A549 (cell line): ENCODE results near the gene ROR1.

Experiments
- HEYL ChIP-seq: fragments of 250-450 bp; sonication (Bioruptor Pico); IDR thresholded peaks from 2 replicates; pipeline ENCODE4 v1.8.0; 2021; ENCODE audit warnings: mild to moderate bottlenecking, moderate library complexity
- KDM1A ChIP-seq: fragments of 200-600 bp; sonication (generic); IDR thresholded peaks from 2 replicates; pipeline ENCODE4 v1.6.1; 2016; ENCODE audit warnings: low read depth, mild to moderate bottlenecking
- POLR2A ChIP-seq: IDR thresholded peaks from 2 replicates; pipeline ENCODE4 v1.6.1; 2012; ENCODE audit warnings: mild to moderate bottlenecking, low read length
- SMC3 ChIP-seq: fragments of >200 bp; sonication (Bioruptor Twin); formaldehyde crosslinking; IDR thresholded peaks from 3 replicates; pipeline ENCODE4 v1.6.1; 2018; ENCODE audit warnings: inconsistent platforms
- TF ChIP-seq, protein P1 (sequence below): fragments of >200 bp; sonication (Bioruptor Twin); formaldehyde crosslinking; IDR thresholded peaks from 3 replicates; pipeline ENCODE4 v1.5.1; 2016
- TF ChIP-seq, protein P2 (sequence below): fragments of 150-350 bp; IDR thresholded peaks from 2 replicates; pipeline ENCODE4 v1.6.1; 2014; ENCODE audit warnings: low read depth, mild to moderate bottlenecking, low read length
- TF ChIP-seq, protein P3 (sequence below): IDR thresholded peaks from 2 replicates; pipeline ENCODE4 v1.6.1; 2012

DNA sequence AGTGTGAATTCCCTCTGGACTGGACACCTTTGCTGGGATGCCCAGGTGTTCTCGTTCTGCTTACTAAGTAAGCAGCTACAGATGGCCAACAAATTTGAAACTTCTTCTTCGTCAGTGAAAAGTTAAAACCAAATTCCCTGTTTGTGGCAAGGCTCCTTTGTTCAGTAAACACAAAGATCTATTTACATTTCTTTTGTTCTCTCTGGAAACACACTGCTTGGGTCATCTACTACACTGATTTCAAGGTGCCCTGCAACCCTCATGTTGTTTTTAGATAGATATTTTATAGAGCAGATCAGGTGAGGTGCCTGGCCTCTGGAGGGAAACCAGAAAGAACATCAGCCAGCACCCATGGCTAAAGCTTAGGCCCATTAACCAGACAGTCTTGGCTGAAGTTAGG is 272.4 kb downstream of the ROR1 start:
- no peak for TF ChIP-seq POLR2A
- TF ChIP-seq, protein P1, sequence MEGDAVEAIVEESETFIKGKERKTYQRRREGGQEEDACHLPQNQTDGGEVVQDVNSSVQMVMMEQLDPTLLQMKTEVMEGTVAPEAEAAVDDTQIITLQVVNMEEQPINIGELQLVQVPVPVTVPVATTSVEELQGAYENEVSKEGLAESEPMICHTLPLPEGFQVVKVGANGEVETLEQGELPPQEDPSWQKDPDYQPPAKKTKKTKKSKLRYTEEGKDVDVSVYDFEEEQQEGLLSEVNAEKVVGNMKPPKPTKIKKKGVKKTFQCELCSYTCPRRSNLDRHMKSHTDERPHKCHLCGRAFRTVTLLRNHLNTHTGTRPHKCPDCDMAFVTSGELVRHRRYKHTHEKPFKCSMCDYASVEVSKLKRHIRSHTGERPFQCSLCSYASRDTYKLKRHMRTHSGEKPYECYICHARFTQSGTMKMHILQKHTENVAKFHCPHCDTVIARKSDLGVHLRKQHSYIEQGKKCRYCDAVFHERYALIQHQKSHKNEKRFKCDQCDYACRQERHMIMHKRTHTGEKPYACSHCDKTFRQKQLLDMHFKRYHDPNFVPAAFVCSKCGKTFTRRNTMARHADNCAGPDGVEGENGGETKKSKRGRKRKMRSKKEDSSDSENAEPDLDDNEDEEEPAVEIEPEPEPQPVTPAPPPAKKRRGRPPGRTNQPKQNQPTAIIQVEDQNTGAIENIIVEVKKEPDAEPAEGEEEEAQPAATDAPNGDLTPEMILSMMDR, result no peak
- no peak for TF ChIP-seq HEYL (CRISPR knock-in tag)
- TF ChIP-seq, protein P2, sequence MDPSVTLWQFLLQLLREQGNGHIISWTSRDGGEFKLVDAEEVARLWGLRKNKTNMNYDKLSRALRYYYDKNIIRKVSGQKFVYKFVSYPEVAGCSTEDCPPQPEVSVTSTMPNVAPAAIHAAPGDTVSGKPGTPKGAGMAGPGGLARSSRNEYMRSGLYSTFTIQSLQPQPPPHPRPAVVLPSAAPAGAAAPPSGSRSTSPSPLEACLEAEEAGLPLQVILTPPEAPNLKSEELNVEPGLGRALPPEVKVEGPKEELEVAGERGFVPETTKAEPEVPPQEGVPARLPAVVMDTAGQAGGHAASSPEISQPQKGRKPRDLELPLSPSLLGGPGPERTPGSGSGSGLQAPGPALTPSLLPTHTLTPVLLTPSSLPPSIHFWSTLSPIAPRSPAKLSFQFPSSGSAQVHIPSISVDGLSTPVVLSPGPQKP, result no peak
- TF ChIP-seq SMC3, result no peak
- TF ChIP-seq, protein P3, sequence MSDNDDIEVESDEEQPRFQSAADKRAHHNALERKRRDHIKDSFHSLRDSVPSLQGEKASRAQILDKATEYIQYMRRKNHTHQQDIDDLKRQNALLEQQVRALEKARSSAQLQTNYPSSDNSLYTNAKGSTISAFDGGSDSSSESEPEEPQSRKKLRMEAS, result no peak
- no peak for TF ChIP-seq KDM1A
